ENCODE measurements around the gene PCBP1.
A peak's percentile ranks its signal among the peaks of the same experiment; 100 is the strongest.
"Not testable (repeated sequence)": the region's sequence is repeated elsewhere in the genome, so short reads cannot be mapped to it uniquely, and the experiment has no call there.

Gene PCBP1

DNA sequence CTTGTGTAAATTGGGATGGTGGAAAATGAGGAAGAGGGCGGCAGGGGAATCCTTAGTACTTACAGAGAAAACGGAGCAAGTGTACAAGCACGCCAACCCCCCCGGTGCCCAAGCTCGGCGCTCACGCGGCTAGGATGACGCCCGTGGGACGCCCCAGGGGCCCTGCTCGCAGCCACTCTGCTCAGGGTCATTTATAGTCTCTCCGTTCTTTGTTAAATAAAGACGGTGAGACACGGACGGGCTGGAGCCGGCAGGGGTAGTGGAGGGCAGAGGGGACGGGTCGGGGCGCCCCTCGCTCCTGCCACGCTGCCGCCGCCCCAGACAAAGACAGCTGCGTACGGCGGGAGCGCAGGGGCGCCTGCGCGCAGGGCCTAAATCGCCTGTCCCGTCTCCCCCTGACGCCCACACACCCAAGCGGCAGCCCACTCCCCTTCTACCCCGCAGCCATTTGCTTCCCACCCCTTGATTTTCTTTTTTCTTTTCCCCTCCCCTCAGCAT is 37.8 kb downstream of the PCBP1 start:
- DNase-seq (ENCODE audit: low read depth in 2 of 2), result peak in 1 of 2 donors; percentile 43

GRCh38 chr2:70125498-70125898 is 38.2 kb downstream of the PCBP1 start:
- no peak for DNase-seq (ENCODE audit: low read depth in 2 of 2)

GRCh38 chr2:70126413-70126812 is 39.1 kb downstream of the PCBP1 start:
- no peak for DNase-seq (ENCODE audit: low read depth in 2 of 2)

- DNase-seq (ENCODE audit: low read depth in 2 of 2), result no peak
Observed at GRCh38 chr2:70128005-70128404, 40.7 kb downstream of the PCBP1 start.

DNA sequence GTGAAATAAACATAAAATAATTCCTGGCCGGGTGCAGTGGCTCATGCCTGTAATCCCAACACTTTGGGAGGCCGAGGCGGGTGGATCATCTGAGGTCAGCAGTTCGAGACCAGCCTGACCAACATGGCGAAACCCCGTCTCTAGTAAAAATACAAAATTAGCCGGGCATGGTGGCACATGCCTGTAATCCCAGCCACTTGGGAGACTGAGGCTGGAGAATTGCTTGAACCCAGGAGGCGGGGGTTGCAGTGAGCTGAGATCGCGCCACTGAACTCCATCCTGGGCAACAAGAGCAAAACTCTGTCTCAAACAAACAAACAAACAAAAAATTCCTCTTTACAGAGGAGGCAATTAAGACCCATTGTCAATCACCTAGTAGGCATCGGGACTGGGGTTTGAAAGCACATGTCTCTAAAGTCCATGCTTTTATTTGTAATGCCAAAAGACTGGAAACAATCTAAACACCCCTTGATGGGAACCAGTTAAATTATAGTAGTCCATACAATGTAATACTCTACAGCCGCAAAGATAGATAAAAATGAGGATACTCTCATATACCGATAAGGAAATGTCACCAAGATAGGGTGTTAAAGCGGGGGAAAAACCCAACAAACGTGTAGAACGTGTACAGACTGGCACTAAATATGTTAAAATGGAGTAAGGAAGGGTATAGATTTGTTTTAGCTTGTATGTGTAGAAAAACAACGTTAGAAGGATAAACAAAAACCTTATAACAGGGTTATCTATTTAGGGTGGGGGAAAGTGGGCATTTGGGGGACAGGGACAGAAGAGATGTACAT is 44.3 kb downstream of the PCBP1 start:
- DNase-seq (ENCODE audit: low read depth in 2 of 2), result not testable (repeated sequence)

DNA sequence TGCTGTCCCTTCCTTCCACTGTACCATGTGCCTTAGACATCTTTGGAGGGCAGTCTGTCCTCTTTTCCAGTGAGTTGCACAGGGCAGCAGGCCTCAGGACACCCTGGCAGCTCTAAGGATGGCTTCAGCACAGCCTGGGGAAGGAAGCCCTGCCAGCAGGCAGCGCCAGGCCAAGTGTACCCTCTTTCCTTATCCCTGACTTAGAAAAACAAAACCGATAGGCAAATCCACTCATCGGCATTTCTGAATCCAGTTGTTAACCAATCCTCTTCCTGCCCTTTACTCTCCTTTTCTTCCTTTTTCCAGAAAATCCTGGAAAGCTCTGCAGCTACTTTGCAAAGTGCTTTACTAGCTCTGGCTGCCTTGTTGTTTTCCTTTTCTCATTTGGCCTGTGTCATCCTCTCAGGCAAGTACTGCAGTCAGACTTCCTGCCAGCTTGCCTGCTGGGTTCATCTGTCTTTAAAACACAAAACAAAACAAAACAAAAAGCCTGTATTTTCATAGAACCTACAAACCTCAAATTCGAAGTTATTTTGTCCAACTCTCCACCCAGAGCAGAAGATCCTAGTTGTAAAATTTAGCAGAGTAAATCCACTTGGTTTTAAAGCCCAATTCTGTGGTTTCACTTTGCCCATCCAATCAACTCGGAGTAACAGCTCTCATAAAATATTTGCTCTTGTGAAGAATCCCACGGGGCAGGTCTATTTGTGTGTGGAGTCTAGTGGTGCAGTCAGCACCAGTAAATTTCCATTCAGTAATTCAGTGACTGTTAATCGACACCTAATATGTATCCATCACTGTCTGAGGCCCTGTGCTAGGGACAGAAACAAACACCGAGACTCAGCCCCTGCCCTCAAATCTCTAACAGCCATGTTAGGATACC is 45.2 kb downstream of the PCBP1 start:
- DNase-seq (ENCODE audit: low read depth in 2 of 2), result no peak

DNA sequence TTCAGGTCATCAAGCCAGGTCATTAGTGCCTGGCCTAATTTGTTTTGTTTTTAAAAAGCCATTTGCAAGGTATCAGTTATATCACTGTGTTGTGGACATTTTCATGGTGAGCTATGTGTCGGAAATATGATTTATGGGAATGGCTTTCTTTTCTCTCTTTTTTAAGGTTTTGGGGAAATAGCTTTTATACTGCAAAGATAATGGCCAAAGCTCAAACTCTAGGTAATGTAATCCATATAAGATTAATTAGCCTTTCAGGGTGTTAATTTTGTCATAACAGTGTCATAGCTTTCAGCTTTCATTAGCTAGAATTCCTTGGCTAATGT is 45.8 kb downstream of the PCBP1 start:
- no peak for DNase-seq (ENCODE audit: low read depth in 2 of 2)

DNA sequence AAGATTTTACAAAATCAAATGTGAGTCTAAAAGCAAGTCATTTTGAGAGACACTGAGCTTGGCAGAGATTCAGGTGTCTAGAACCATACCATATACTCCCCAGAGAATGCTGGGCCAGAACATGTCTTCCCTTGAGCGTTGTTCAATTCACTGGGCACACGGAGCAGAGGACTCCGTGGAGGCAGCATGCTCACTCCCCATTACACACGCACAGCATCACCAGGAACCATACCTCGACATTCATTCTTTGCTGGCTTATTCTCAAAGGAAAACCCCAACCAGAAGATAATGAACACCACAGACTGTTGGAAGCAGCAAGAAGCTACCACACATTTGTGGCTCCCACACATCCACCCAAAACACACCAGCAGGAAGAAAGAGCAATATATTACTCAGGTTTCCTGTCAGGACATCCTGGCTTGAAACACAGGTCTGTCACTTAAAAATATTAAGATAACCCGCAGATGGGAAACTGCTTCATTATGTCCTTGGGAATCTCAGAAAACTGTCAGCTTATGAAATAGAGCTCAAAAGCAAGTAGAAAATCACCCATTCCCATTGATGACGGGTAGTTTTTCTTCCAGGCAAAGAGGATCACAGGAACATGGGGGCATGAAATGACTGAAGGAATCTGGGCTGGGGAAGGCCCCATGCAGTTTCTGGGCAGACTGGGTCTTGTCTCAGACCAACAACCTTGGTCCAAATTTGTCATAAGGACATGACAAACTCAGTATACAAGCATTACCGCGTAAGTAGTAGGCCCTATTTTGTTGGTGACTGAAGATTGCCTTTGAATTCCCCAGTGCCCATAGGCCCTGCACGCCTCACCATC is 46.4 kb downstream of the PCBP1 start:
- DNase-seq (ENCODE audit: low read depth in 2 of 2), result no peak

GRCh38 chr2:70134323-70134983 is 47.2 kb downstream of the PCBP1 start:
- not testable (repeated sequence) for DNase-seq (ENCODE audit: low read depth in 2 of 2)

All from stimulated activated CD8-positive, alpha-beta memory T cell treated with anti-CD3 and anti-CD28 coated beads, Interleukin-2, amount 100 ng/mL, for 48 hours (primary cell).